Right lobe of liver (tissue), 6 donors: ENCODE results near the gene RBMS3. TPM values are rescaled to one million over a fixed set of nuclear protein-coding genes. Genes with fewer than 3 reads are reported as not detected.
A peak's percentile ranks its signal among the peaks of the same experiment; 100 is the strongest.

Source experiments
- ATAC-seq, 4 donors: fragments of 200-7000 bp; cut with Tn5 transposase; one replicate each; pipeline ENCODE4 v1.9.1; 2020; ENCODE audit warnings: mild to moderate bottlenecking in 4 of 4, moderate library complexity in 4 of 4
- DNase-seq, 3 donors: peaks; one replicate each; pipeline ENCODE4 v3.0.0-alpha.2; 2020
- H3K27ac ChIP-seq, 3 donors: fragments of 200-600 bp; one replicate each; pipeline ENCODE4 v1.8.0; 2022
- H3K27me3 ChIP-seq, 2 donors: fragments of 200-600 bp; one replicate each; pipeline ENCODE4 v1.8.0; 2022
- H3K36me3 ChIP-seq, 4 donors: fragments of 200-600 bp; sonication (generic) in 1 of 4; one replicate each; pipeline versions ENCODE4 v1.5.1 to v1.8.0; 2017 to 2022; ENCODE audit warnings: control low read depth in 1 of 4
- H3K4me1 ChIP-seq, 4 donors: fragments of 200-600 bp; sonication (generic) in 1 of 4; one replicate each; pipeline versions ENCODE4 v1.5.1 to v1.8.0; 2017 to 2022; ENCODE audit warnings: control low read depth in 1 of 4
- H3K4me3 ChIP-seq, 3 donors: fragments of 200-600 bp; one replicate each; pipeline ENCODE4 v1.8.0; 2022
- H3K9me3 ChIP-seq, 4 donors: fragments of 200-600 bp; sonication (generic) in 1 of 4; one replicate each; pipeline versions ENCODE4 v1.5.1 to v1.8.0; 2017 to 2022; ENCODE audit warnings: control low read depth in 1 of 4
- CTCF ChIP-seq, 4 donors: fragments of 200-600 bp in 3 of 4; fragments of 450-650 bp in 1 of 4; IDR thresholded peaks; one replicate each; pipeline versions ENCODE4 v1.5.1 to v1.8.0; 2016 to 2022; ENCODE audit warnings: antibody characterized with exemption in 4 of 4, mild to moderate bottlenecking in 2 of 4
- POLR2A ChIP-seq: fragments of 450-650 bp; IDR thresholded peaks from one replicate; pipeline ENCODE4 v1.6.1; 2017; ENCODE audit warnings: antibody characterized with exemption, mild to moderate bottlenecking
- WGBS: methylation state at CpG from one replicate; pipeline ENCODE4 v1.1.6; 2018; ENCODE audit warnings: low coverage, low lambda C conversion rate; ENCODE audit not compliant: insufficient coverage; ENCODE audit errors: missing lambda C conversion rate; 5-methylcytosine and 5-hydroxymethylcytosine counted together
- intact Hi-C, 2 donors: fragments of 100-400 bp; cut with DNase I; formaldehyde crosslinking; loops; one replicate each; pipeline versions ENCODE4 v1.11.2 to v1.14.1; 2022
- total RNA-seq, 6 experiments: library from RNA; depleted of rRNA in 2 of 6; stranded (reverse); fragments of >200 nt in 2 of 6; fragmentation: NEBNext Ultra II Directional in 3 of 6; extraction: Animal tissue kit (Norgen Biotek cat#: 25700) in 3 of 6; gene quantifications; one replicate each; pipeline versions ENCODE4 v1.1.0 to v1.2.4, GENCODE V29; 2016 to 2023
- donor health status: DM: no; HTN: yes; CAD: no.
- donor health status: DM: no; HTN: no; CAD: no.
- donor health status: DM: no; HTN: no; CAD: no.
- donor health status: DM: no; HTN: yes; CAD: no.
- donor health status: DM: no; HTN: yes; CAD: no.

Gene RBMS3
- total RNA-seq, 6 experiments from 2014 or later: 6.3 to 11.5 (median 8.3) TPM

GRCh38 chr3:30006111-30006510, 725.2 kb downstream of the RBMS3 start:
- Histone ChIP-seq H3K9me3 (no peaks in the 10 kb centered on the region), H3K27ac (no peak overlapping the region), H3K36me3 (no peaks in the 10 kb centered on the region), H3K4me1 (no peaks in the 10 kb centered on the region), H3K27me3 (no peaks in the 10 kb centered on the region), H3K4me3 (no peak overlapping the region)
- no peak for ATAC-seq
- DNase-seq: no peak
- TF ChIP-seq CTCF (IDR thresholded peaks at IDR 0.05) (no peak), POLR2A (no peak)
- intact Hi-C loops: no loop called here
- WGBS: 82% methylated on average over 1 of the region's 1 CpG

GRCh38 chr3:30007668-30008067, 726.8 kb downstream of the RBMS3 start:
- Histone ChIP-seq H3K27me3 (no peaks in the 10 kb centered on the region), H3K4me1 (no peaks in the 10 kb centered on the region), H3K9me3 (no peaks in the 10 kb centered on the region), H3K36me3 (no peaks in the 10 kb centered on the region), H3K27ac (no peak overlapping the region), H3K4me3 (no peak overlapping the region)
- WGBS: 62% methylated on average over 1 of the region's 1 CpG
- TF ChIP-seq POLR2A: no peak
- TF ChIP-seq CTCF (IDR thresholded peaks at IDR 0.05): no peak
- ATAC-seq (no peak), DNase-seq (no peak)
- intact Hi-C loops: no loop called here

GRCh38 chr3:30011237-30011803, 730.4 kb downstream of the RBMS3 start:
- DNase-seq: no peak
- no peaks in the 10 kb centered on the region for H3K4me1 ChIP-seq
- H3K27ac ChIP-seq: no peak overlapping the region
- H3K36me3 ChIP-seq: no peaks in the 10 kb centered on the region
- WGBS: 75% methylated on average over 4 of the region's 4 CpGs
- intact Hi-C loops: no loop called here
- H3K4me3 ChIP-seq: no peak overlapping the region
- peak in 1 of 4 donors; percentile 42 for ATAC-seq
- H3K27me3 ChIP-seq: no peaks in the 10 kb centered on the region
- no peak for TF ChIP-seq CTCF (IDR thresholded peaks at IDR 0.05)
- no peak for TF ChIP-seq POLR2A
- no peaks in the 10 kb centered on the region for H3K9me3 ChIP-seq

GRCh38 chr3:30012941-30013543, 732.2 kb downstream of the RBMS3 start:
- WGBS: 2% methylated on average over 2 of the region's 2 CpGs
- Histone ChIP-seq H3K27ac (no peak overlapping the region), H3K4me3 (no peak overlapping the region), H3K36me3 (no peaks in the 10 kb centered on the region), H3K27me3 (no peaks in the 10 kb centered on the region), H3K9me3 (no peaks in the 10 kb centered on the region), H3K4me1 (no peaks in the 10 kb centered on the region)
- no peak for TF ChIP-seq POLR2A
- TF ChIP-seq CTCF (IDR thresholded peaks at IDR 0.05): peak; percentile 53 to 78 (median 72)
- peak in 2 of 3 donors; percentile 61 to 72 for DNase-seq
- intact Hi-C loops: no loop called here
- peak; percentile 85 to 92 (median 88) for ATAC-seq
